HepG2 (cell line): Measurements from ENCODE around the gene NTM. TPM values are rescaled to one million over a fixed set of nuclear protein-coding genes. Genes with fewer than 3 reads are reported as not detected.

Experiments
- ATAC-seq: fragments of 200-7000 bp; cut with Tn5 transposase; 3 replicates; pipeline ENCODE4 v1.9.1; 2020; ENCODE audit warnings: mild to moderate bottlenecking, moderate library complexity
- BruUV-seq: library from RNA; stranded (reverse); fragments of 400-500 nt; replicated peaks from 2 replicates; lab custom pipeline; 2021; lab: Mats Ljungman, UMichigan
- CTCF ChIA-PET: fragments of 300-600 bp; formaldehyde crosslinking; extraction: SDS; loops from one replicate; lab custom pipeline; 2021; ENCODE audit warnings: low total read pairs, inconsistent platforms, low intra/inter-chr PET ratio; lab: Yijun Ruan, JAX
- POLR2A ChIA-PET: fragments of 350-600 bp; sonication (Branson Sonifier 250); formaldehyde crosslinking; loops from one replicate; lab custom pipeline; 2020; ENCODE audit warnings: antibody characterized with exemption, inconsistent platforms; lab: Yijun Ruan, JAX
- DNase-seq: peaks from one replicate; pipeline ENCODE4 v3.0.0-alpha.2; 2015; ENCODE audit warnings: low spot score
- FAIRE-seq: peaks from 3 replicates; lab custom pipeline; 2011; peaks lifted over from hg19 to GRCh38; lab: Jason Lieb, UNC
- H2AFZ ChIP-seq: one replicate; pipeline ENCODE4 v1.6.1; 2011; ENCODE audit warnings: low read length, inconsistent platforms
- H3K27ac ChIP-seq: fragments of 300-600 bp; 3 replicates; pipeline ENCODE4 v1.8.0; 2011; ENCODE audit warnings: mixed run types, mild to moderate bottlenecking, mixed read lengths, low read length, inconsistent platforms; ENCODE audit not compliant: insufficient read depth; ENCODE audit errors: extremely low read length
- H3K27me3 ChIP-seq, 2 experiments: fragments of 200-600 bp in 1 of 2; 2 replicates in 1 of 2; 3 replicates in 1 of 2; pipeline versions ENCODE4 v1.6.0 to v1.8.0; 2011; ENCODE audit warnings: low read length in 2 of 2, mild to moderate bottlenecking in 2 of 2, moderate library complexity in 2 of 2, inconsistent platforms in 1 of 2; ENCODE audit not compliant: insufficient read depth in 2 of 2, control insufficient read depth in 1 of 2
- H3K36me3 ChIP-seq, 2 experiments: fragments of 200-600 bp in 1 of 2; replicated peaks in 1 of 2; 2 replicates in 1 of 2; 3 replicates in 1 of 2; pipeline versions ENCODE4 v1.5.1 to v1.8.0; 2011; ENCODE audit warnings: low read length in 2 of 2, inconsistent platforms in 1 of 2; ENCODE audit not compliant: insufficient read depth in 2 of 2, control insufficient read depth in 1 of 2
- H3K4me1 ChIP-seq: 2 replicates; pipeline ENCODE4 v1.5.1; 2012; ENCODE audit warnings: low read length, inconsistent platforms; ENCODE audit not compliant: insufficient read depth
- H3K4me2 ChIP-seq: 2 replicates; pipeline ENCODE4 v1.6.0; 2011; ENCODE audit warnings: low read depth, low read length, inconsistent platforms
- H3K4me3 ChIP-seq, 3 experiments: fragments of 200-600 bp in 1 of 3; sonication (generic), shearing (Covaris generic) in 1 of 3; replicated peaks in 1 of 3; 2 replicates each; pipeline ENCODE4 v1.5.1; 2011 to 2016; ENCODE audit warnings: low read length in 3 of 3, inconsistent platforms in 2 of 3, low read depth in 2 of 3, mild to moderate bottlenecking in 2 of 3, control low read depth in 1 of 3, mixed read lengths in 1 of 3; ENCODE audit not compliant: insufficient read depth in 1 of 3
- H3K79me2 ChIP-seq: one replicate; pipeline ENCODE4 v1.6.1; 2011; ENCODE audit warnings: low read length, inconsistent platforms; ENCODE audit not compliant: insufficient read depth
- H3K9ac ChIP-seq: 2 replicates; pipeline ENCODE4 v1.6.0; 2011; ENCODE audit warnings: mild to moderate bottlenecking, low read depth, low read length, inconsistent platforms; ENCODE audit not compliant: insufficient read depth
- H3K9me3 ChIP-seq: 2 replicates; pipeline ENCODE4 v1.5.1; 2012; ENCODE audit warnings: mild to moderate bottlenecking, low read length
- H4K20me1 ChIP-seq: 2 replicates; pipeline ENCODE4 v1.6.0; 2011; ENCODE audit warnings: inconsistent platforms, mild to moderate bottlenecking, low read length, moderate library complexity; ENCODE audit not compliant: insufficient read depth
- GFI1 ChIP-seq: sonication (generic); formaldehyde crosslinking; IDR thresholded peaks from 2 replicates; pipeline ENCODE4 v1.5.0; 2020; ENCODE audit warnings: missing genetic modification reagents, mild to moderate bottlenecking, borderline replicate concordance
- HOXA7 ChIP-seq: sonication (generic); formaldehyde crosslinking; IDR thresholded peaks from 2 replicates; pipeline ENCODE4 v1.8.1; 2022; ENCODE audit warnings: mild to moderate bottlenecking, missing genetic modification reagents, moderate library complexity
- KLF9 ChIP-seq: IDR thresholded peaks from 2 replicates; pipeline ENCODE4 v1.6.1; 2016; ENCODE audit warnings: low read depth
- RELA ChIP-seq: sonication (generic); formaldehyde crosslinking; IDR thresholded peaks from 2 replicates; pipeline ENCODE4 v1.4.0; 2020; ENCODE audit warnings: missing genetic modification reagents
- ZNF563 ChIP-seq: sonication (generic); formaldehyde crosslinking; IDR thresholded peaks from 2 replicates; pipeline ENCODE4 v1.8.0; 2022; ENCODE audit warnings: mild to moderate bottlenecking, moderate library complexity, missing genetic modification reagents
- ZNF619 ChIP-seq: sonication (generic); formaldehyde crosslinking; IDR thresholded peaks from 2 replicates; pipeline ENCODE4 v1.4.0; 2020; ENCODE audit warnings: mild to moderate bottlenecking, missing genetic modification reagents
- ZNF749 ChIP-seq: sonication (generic); formaldehyde crosslinking; IDR thresholded peaks from 2 replicates; pipeline ENCODE4 v1.8.0; 2022; ENCODE audit warnings: mild to moderate bottlenecking, missing genetic modification reagents, moderate library complexity, borderline replicate concordance
- WGBS: methylation state at CpG from one replicate; pipeline ENCODE4 v1.1.6; 2017; ENCODE audit warnings: low lambda C conversion rate; 5-methylcytosine and 5-hydroxymethylcytosine counted together
- in situ Hi-C: cut with HindIII; loops from 2 replicates; pipeline ENCODE4 v1.10.0; 2017; ENCODE audit warnings: low pct_unique_long_range_greater_than_20kb; ENCODE audit not compliant: extremely low pct_ligation_motif_present
- intact Hi-C: fragments of 100-400 bp; cut with micrococcal nuclease; formaldehyde crosslinking; loops from one replicate; pipeline ENCODE4 v1.10.0; 2022; ENCODE audit not compliant: unreplicated experiment
- polyA plus RNA-seq, 8 experiments: library from polyadenylated mRNA; depleted of rRNA in 3 of 8; stranded (reverse) in 7 of 8; unstranded in 1 of 8; fragments of >200 nt; fragmentation: Illumina TruSeq in 4 of 8; extraction: Trizol in 4 of 8; gene quantifications; 2 replicates each; pipeline versions ENCODE4 v1.2.1 to v1.2.3, GENCODE V29; 2011 to 2016; ENCODE audit warnings: low read depth in 4 of 8, missing spikeins in 1 of 8, mixed read lengths in 1 of 8; ENCODE audit not compliant: insufficient read depth in 1 of 8
- total RNA-seq, 5 experiments: library from RNA; depleted of rRNA; stranded (reverse); fragments of >200 nt; fragmentation: Illumina TruSeq; extraction: Trizol; gene quantifications; 2 replicates each; pipeline ENCODE4 v1.2.3, GENCODE V29; 2016; ENCODE audit warnings: low read depth in 1 of 5
- TF ChIP-seq, protein P1 (sequence below), 2 experiments: sonication (generic) in 1 of 2; formaldehyde crosslinking in 1 of 2; IDR thresholded peaks; 2 replicates each; pipeline versions ENCODE4 v1.4.0 to v1.6.1; 2018 to 2020; ENCODE audit warnings: missing genetic modification reagents in 2 of 2, borderline replicate concordance in 1 of 2, low read depth in 1 of 2, mild to moderate bottlenecking in 1 of 2, missing biosample characterization in 1 of 2
- TF ChIP-seq, protein P2 (sequence below): sonication (generic); formaldehyde crosslinking; conservative IDR thresholded peaks from 2 replicates; pipeline ENCODE4 v1.4.0; 2020; ENCODE audit warnings: missing genetic modification reagents

NTM gene
- total and polyA plus RNA-seq, 2 of the 13 experiments (the other 11 are each of a cell fraction or from before 2014, with no cell fraction given), result not detected

DNA sequence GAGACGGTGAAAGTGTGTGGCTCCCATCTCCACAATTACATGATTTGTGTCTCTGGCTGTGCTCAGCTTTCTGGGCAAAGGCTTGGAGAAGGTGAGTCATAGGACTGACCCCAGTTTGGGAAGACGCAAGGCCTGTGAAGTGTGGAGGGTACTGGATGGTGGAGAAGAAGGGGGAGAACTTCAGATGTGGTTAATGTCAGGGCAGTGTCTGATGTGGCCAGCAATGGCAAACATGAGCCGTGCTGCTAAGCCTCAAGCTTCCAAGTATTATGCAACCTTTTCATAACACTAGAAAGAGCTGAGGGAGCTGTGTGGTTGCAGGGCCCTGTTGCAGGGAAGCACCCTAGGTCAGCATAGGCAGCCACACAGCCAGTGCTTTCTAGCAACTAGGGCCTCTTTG is 110.9 kb downstream of the NTM start (continued):
- TF ChIP-seq RELA (CRISPR knock-in tag) (no peak), ZNF563 (CRISPR knock-in tag) (no peak)

DNA sequence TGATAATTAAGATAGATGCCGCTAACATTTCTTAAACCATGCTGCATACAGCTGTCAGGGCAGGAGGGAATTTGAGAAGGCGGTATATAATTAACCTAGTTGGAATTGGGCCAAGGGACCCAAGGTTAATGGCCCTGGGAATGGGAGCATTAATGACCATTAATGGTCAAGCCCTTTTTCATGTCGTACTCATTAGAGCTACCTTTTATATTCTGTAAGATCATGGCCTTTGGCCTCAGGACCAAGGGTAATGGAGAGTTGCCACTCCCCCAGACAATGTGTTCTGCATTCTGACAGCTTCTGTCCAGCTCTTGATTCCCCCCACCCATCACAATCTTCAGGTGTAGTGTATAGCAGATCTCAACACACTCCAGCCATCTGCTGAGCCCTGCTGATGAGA is 111.6 kb downstream of the NTM start:
- ChIA-PET CTCF (no interaction called here), POLR2A (no interaction called here)
- Histone ChIP-seq H3K9me3 (no peaks in the 10 kb centered on the region), H3K27me3 (no peaks in the 10 kb centered on the region; a peak in 2 of 5 replicates), H4K20me1 (no peaks in the 10 kb centered on the region), H3K27ac (no peak overlapping the region), H3K79me2 (no peaks in the 10 kb centered on the region), H3K9ac (no peak overlapping the region)
- DNase-seq (no peak), ATAC-seq (no peak), FAIRE-seq (no peak)
- in situ Hi-C loops, result no loop called here
- WGBS, result 0% methylated on average over 2 of the region's 3 CpGs
- TF ChIP-seq ZNF749 (CRISPR knock-in tag), result no peak
- TF ChIP-seq, protein P1, sequence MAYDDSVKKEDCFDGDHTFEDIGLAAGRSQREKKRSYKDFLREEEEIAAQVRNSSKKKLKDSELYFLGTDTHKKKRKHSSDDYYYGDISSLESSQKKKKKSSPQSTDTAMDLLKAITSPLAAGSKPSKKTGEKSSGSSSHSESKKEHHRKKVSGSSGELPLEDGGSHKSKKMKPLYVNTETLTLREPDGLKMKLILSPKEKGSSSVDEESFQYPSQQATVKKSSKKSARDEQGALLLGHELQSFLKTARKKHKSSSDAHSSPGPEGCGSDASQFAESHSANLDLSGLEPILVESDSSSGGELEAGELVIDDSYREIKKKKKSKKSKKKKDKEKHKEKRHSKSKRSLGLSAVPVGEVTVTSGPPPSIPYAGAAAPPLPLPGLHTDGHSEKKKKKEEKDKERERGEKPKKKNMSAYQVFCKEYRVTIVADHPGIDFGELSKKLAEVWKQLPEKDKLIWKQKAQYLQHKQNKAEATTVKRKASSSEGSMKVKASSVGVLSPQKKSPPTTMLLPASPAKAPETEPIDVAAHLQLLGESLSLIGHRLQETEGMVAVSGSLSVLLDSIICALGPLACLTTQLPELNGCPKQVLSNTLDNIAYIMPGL (CRISPR knock-in tag; IDR thresholded peaks at IDR 0.05; ENCODE audit: borderline replicate concordance in 1 of 2, low read depth in 1 of 2), result no peak
- no peak for TF ChIP-seq KLF9 (CRISPR knock-in tag)
- TF ChIP-seq ZNF619 (CRISPR knock-in tag), result no peak
- TF ChIP-seq GFI1 (CRISPR knock-in tag), result no peak
- TF ChIP-seq, protein P2, sequence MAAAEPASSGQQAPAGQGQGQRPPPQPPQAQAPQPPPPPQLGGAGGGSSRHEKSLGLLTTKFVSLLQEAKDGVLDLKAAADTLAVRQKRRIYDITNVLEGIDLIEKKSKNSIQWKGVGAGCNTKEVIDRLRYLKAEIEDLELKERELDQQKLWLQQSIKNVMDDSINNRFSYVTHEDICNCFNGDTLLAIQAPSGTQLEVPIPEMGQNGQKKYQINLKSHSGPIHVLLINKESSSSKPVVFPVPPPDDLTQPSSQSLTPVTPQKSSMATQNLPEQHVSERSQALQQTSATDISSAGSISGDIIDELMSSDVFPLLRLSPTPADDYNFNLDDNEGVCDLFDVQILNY (CRISPR knock-in tag), result no peak
- no peak for TF ChIP-seq HOXA7 (CRISPR knock-in tag)
- TF ChIP-seq, all 625 proteins: peak for 0
- Histone ChIP-seq H2AFZ (no peak overlapping the region), H3K4me1 (no peaks in the 10 kb centered on the region), H3K4me3 (no peak overlapping the region), H3K4me2 (no peak overlapping the region), H3K36me3 (no peaks in the 10 kb centered on the region)
- intact Hi-C loops, result no loop called here
- no TSS peak for BruUV-seq
